SK-N-SH treated with all-trans-retinoic acid at 6 μM for 48 hours (cell line): Measurements from ENCODE around the gene UBLCP1.

Experiments
- ATAC-seq: fragments of 200-7000 bp; cut with Tn5 transposase; 3 replicates; pipeline ENCODE4 v1.9.1; 2020; ENCODE audit warnings: mild to moderate bottlenecking, moderate library complexity
- ARNTL ChIP-seq: fragments of 450-650 bp; formaldehyde crosslinking; IDR thresholded peaks from 2 replicates; pipeline ENCODE4 v1.5.0; 2020; ENCODE audit warnings: low read depth, mild to moderate bottlenecking, moderate library complexity, borderline replicate concordance
- BACH2 ChIP-seq: fragments of 250-450 bp; sonication (Bioruptor Pico); IDR thresholded peaks from 2 replicates; pipeline ENCODE4 v1.9.0; 2021; ENCODE audit warnings: mild to moderate bottlenecking, borderline replicate concordance
- CSDC2 ChIP-seq: fragments of 250-450 bp; sonication (Bioruptor Pico); IDR thresholded peaks from 2 replicates; pipeline ENCODE4 v1.5.0; 2020; ENCODE audit warnings: mild to moderate bottlenecking, moderate library complexity
- ESRRG ChIP-seq: fragments of 250-450 bp; sonication (Bioruptor Pico); IDR thresholded peaks from 2 replicates; pipeline ENCODE4 v1.6.1; 2021; ENCODE audit warnings: mild to moderate bottlenecking
- GLIS3 ChIP-seq: fragments of 250-450 bp; sonication (Bioruptor Pico); IDR thresholded peaks from 2 replicates; pipeline ENCODE4 v1.5.0; 2020; ENCODE audit warnings: mild to moderate bottlenecking, moderate library complexity
- ISL1 ChIP-seq: fragments of 250-450 bp; sonication (Bioruptor Pico); IDR thresholded peaks from 2 replicates; pipeline ENCODE4 v2.1.2; 2022; ENCODE audit warnings: mild to moderate bottlenecking, moderate library complexity
- OSR1 ChIP-seq: fragments of 250-450 bp; sonication (Bioruptor Pico); IDR thresholded peaks from 2 replicates; pipeline ENCODE4 v1.8.0; 2022; ENCODE audit warnings: moderate library complexity, mild to moderate bottlenecking, inconsistent platforms
- RARB ChIP-seq: fragments of 250-450 bp; sonication (Bioruptor Pico); IDR thresholded peaks from 2 replicates; pipeline ENCODE4 v1.8.0; 2021; ENCODE audit warnings: mild to moderate bottlenecking, moderate library complexity
- SNAI2 ChIP-seq: fragments of 250-450 bp; sonication (Bioruptor Pico); IDR thresholded peaks from 2 replicates; pipeline ENCODE4 v1.5.0; 2020; ENCODE audit warnings: mild to moderate bottlenecking, moderate library complexity
- TOX ChIP-seq: fragments of 250-450 bp; sonication (Bioruptor Pico); IDR thresholded peaks from 2 replicates; pipeline ENCODE4 v1.8.0; 2021; ENCODE audit warnings: mild to moderate bottlenecking, moderate library complexity, borderline replicate concordance
- ZNF565 ChIP-seq: fragments of 450-650 bp; formaldehyde crosslinking; conservative IDR thresholded peaks from 2 replicates; pipeline ENCODE4 v1.5.0; 2020; ENCODE audit warnings: low read depth, mild to moderate bottlenecking, moderate library complexity
- ZNF70 ChIP-seq: fragments of 450-650 bp; formaldehyde crosslinking; IDR thresholded peaks from 2 replicates; pipeline ENCODE4 v1.5.0; 2020; ENCODE audit warnings: mild to moderate bottlenecking, moderate library complexity
- ZNF8 ChIP-seq: fragments of 450-650 bp; formaldehyde crosslinking; IDR thresholded peaks from 2 replicates; pipeline ENCODE4 v1.5.0; 2020; ENCODE audit warnings: mild to moderate bottlenecking, moderate library complexity
- TF ChIP-seq, protein P1 (sequence below): fragments of 250-450 bp; sonication (Bioruptor Pico); IDR thresholded peaks from 2 replicates; pipeline ENCODE4 v1.8.0; 2020; ENCODE audit warnings: mild to moderate bottlenecking, moderate library complexity, borderline replicate concordance
- TF ChIP-seq, protein P2 (sequence below): fragments of 250-450 bp; sonication (Bioruptor Pico); IDR thresholded peaks from 2 replicates; pipeline ENCODE4 v1.5.0; 2020; ENCODE audit warnings: mild to moderate bottlenecking, moderate library complexity
- TF ChIP-seq, protein P3 (sequence below): fragments of 250-450 bp; sonication (Bioruptor Pico); IDR thresholded peaks from 2 replicates; pipeline ENCODE4 v1.8.0; 2021; ENCODE audit warnings: low read depth, mild to moderate bottlenecking, moderate library complexity, borderline replicate concordance
- TF ChIP-seq, protein P4 (sequence below): fragments of 250-450 bp; sonication (Bioruptor Pico); IDR thresholded peaks from 2 replicates; pipeline ENCODE4 v1.5.1; 2021; ENCODE audit warnings: mild to moderate bottlenecking, moderate library complexity

UBLCP1 gene

DNA sequence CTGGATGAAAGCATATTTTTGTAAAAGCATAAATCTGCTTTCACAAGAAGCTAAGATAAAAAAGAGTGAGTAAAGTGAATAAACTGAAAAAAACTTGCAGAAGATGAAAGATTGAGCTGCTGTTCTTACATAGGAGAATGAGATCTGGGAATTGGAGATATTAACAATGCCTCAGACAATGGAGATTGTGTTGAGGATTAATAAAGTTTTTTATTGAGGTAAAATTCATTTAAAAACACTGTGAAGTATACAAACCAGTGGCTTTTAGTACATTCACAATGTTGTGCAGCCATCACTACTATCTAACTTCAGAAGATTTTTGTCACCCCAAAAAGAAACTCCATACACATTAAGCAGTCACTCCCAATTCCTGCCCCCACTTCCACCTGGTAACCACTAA is 19.7 kb upstream of the UBLCP1 start:
- no peak for TF ChIP-seq OSR1 (CRISPR knock-in tag)
- ATAC-seq, result no peak

DNA sequence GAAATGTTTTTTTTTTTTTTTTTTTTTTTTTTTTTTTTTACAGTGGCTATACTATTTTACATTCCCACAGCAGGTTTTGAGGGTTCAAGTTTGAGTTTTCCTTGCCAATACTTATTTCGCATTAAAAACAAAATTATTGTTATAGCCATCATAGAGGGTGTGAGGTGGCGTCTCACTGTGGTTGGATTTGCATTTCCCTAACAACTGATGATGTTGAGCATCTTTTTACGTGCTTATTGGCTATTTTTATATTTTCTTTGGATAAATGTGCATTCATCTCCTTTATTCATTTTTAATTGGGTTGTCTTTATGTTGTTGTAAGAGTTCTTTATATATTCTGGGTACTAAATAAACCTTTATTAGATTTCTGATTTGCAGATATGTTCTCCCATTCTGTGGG is 18.9 kb upstream of the UBLCP1 start:
- no peak for TF ChIP-seq ISL1
- no peak for TF ChIP-seq RARB (CRISPR knock-in tag)
- TF ChIP-seq, protein P1, sequence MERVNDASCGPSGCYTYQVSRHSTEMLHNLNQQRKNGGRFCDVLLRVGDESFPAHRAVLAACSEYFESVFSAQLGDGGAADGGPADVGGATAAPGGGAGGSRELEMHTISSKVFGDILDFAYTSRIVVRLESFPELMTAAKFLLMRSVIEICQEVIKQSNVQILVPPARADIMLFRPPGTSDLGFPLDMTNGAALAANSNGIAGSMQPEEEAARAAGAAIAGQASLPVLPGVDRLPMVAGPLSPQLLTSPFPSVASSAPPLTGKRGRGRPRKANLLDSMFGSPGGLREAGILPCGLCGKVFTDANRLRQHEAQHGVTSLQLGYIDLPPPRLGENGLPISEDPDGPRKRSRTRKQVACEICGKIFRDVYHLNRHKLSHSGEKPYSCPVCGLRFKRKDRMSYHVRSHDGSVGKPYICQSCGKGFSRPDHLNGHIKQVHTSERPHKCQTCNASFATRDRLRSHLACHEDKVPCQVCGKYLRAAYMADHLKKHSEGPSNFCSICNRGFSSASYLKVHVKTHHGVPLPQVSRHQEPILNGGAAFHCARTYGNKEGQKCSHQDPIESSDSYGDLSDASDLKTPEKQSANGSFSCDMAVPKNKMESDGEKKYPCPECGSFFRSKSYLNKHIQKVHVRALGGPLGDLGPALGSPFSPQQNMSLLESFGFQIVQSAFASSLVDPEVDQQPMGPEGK (CRISPR knock-in tag), result no peak
- TF ChIP-seq ZNF8, result no peak
- TF ChIP-seq, protein P2, sequence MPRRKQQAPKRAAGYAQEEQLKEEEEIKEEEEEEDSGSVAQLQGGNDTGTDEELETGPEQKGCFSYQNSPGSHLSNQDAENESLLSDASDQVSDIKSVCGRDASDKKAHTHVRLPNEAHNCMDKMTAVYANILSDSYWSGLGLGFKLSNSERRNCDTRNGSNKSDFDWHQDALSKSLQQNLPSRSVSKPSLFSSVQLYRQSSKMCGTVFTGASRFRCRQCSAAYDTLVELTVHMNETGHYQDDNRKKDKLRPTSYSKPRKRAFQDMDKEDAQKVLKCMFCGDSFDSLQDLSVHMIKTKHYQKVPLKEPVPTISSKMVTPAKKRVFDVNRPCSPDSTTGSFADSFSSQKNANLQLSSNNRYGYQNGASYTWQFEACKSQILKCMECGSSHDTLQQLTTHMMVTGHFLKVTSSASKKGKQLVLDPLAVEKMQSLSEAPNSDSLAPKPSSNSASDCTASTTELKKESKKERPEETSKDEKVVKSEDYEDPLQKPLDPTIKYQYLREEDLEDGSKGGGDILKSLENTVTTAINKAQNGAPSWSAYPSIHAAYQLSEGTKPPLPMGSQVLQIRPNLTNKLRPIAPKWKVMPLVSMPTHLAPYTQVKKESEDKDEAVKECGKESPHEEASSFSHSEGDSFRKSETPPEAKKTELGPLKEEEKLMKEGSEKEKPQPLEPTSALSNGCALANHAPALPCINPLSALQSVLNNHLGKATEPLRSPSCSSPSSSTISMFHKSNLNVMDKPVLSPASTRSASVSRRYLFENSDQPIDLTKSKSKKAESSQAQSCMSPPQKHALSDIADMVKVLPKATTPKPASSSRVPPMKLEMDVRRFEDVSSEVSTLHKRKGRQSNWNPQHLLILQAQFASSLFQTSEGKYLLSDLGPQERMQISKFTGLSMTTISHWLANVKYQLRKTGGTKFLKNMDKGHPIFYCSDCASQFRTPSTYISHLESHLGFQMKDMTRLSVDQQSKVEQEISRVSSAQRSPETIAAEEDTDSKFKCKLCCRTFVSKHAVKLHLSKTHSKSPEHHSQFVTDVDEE (CRISPR knock-in tag), result no peak
- TF ChIP-seq TOX, result no peak
- no peak for TF ChIP-seq ARNTL (CRISPR knock-in tag)
- TF ChIP-seq SNAI2, result no peak
- ATAC-seq, result no peak

DNA sequence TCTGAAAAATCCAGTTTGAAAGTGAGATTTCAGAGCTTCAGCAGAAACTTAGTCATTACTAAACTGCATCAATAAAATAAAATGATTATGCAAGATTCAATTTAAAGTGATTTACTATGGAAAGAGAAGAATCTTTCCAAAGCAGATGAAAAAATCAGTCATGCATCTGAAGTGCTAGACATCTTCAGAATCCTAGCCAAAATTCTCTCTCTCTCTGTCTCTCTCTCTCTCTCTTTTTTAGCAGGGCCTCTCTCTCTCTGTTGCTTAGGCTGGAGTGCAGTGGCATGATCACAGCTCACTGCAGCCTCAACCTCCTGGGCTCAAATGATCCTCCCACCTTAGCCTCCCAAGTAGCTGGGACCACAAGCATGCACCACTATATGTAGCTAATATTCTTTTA is 18.2 kb upstream of the UBLCP1 start:
- no peak for ATAC-seq
- TF ChIP-seq ARNTL (CRISPR knock-in tag), result no peak
- TF ChIP-seq ZNF8, result no peak
- no peak for TF ChIP-seq ZNF565 (CRISPR knock-in tag)

DNA sequence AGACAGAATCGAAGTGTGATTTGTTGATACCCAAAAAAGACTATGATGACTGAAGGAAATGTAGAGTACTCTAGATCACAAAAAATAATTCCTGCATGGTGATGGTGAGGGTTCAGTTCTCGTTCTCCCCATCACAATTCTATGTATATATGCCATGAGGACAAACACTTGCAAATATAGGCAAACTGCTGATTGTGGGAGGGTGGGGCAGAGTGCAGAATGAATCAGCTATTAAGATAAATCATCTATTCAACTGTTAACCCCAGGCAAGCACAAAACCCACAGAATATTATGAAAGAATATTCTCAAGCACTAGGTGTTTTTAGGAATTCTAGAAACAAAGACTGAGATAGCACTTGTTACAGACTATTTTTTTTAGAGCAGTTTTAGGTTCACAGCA is 13.9 kb upstream of the UBLCP1 start:
- ATAC-seq, result no peak
- TF ChIP-seq ZNF565 (CRISPR knock-in tag), result no peak
- no peak for TF ChIP-seq GLIS3 (CRISPR knock-in tag)
- no peak for TF ChIP-seq CSDC2 (CRISPR knock-in tag)
- TF ChIP-seq, protein P3, sequence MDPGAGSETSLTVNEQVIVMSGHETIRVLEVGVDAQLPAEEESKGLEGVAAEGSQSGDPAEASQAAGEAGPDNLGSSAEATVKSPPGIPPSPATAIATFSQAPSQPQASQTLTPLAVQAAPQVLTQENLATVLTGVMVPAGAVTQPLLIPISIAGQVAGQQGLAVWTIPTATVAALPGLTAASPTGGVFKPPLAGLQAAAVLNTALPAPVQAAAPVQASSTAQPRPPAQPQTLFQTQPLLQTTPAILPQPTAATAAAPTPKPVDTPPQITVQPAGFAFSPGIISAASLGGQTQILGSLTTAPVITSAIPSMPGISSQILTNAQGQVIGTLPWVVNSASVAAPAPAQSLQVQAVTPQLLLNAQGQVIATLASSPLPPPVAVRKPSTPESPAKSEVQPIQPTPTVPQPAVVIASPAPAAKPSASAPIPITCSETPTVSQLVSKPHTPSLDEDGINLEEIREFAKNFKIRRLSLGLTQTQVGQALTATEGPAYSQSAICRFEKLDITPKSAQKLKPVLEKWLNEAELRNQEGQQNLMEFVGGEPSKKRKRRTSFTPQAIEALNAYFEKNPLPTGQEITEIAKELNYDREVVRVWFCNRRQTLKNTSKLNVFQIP (CRISPR knock-in tag), result no peak

DNA sequence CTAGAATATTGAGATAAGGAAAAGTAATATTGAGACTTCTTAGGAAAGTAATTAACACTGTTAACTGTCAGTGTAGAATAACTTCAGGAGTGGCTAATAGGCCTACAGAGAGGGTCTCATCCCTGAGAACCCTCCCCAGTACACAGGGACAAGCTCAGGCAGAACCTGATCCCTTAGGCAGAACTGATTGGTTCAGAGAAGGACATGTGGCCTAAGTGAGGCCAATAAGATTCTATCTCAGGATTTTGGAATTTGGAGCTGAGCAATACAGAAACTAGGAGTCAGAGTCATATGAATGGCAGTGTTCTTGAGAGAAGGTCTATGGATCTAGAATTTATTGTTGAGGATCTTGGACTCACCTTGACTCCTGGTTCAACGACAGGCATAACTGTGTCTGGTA is 10.9 kb upstream of the UBLCP1 start:
- no peak for ATAC-seq
- TF ChIP-seq, protein P3 (CRISPR knock-in tag), result no peak
- TF ChIP-seq BACH2 (CRISPR knock-in tag) (no peak), ZNF70 (CRISPR knock-in tag) (no peak), ESRRG (CRISPR knock-in tag) (no peak), ARNTL (CRISPR knock-in tag) (no peak), SNAI2 (no peak)
- TF ChIP-seq, protein P4, sequence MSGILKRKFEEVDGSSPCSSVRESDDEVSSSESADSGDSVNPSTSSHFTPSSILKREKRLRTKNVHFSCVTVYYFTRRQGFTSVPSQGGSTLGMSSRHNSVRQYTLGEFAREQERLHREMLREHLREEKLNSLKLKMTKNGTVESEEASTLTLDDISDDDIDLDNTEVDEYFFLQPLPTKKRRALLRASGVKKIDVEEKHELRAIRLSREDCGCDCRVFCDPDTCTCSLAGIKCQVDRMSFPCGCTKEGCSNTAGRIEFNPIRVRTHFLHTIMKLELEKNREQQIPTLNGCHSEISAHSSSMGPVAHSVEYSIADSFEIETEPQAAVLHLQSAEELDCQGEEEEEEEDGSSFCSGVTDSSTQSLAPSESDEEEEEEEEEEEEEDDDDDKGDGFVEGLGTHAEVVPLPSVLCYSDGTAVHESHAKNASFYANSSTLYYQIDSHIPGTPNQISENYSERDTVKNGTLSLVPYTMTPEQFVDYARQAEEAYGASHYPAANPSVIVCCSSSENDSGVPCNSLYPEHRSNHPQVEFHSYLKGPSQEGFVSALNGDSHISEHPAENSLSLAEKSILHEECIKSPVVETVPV (CRISPR knock-in tag), result no peak
